ENCODE measurements around the gene CACNB4. TPM values are rescaled to one million over a fixed set of nuclear protein-coding genes. Genes with fewer than 3 reads are reported as not detected.
A peak's percentile ranks its signal among the peaks of the same experiment; 100 is the strongest.

The CACNB4 gene
- total and polyA plus RNA-seq, 8 donors, result 0.34 to 1.3 (median 0.70) TPM

- H3K27me3 ChIP-seq, result no peaks in the 10 kb centered on the region
- H3K9me3 ChIP-seq, result no peaks in the 10 kb centered on the region
- H3K36me3 ChIP-seq, result no peaks in the 10 kb centered on the region
- no peaks in the 10 kb centered on the region for H3K4me1 ChIP-seq
- no peak for TF ChIP-seq CTCF (IDR thresholded peaks at IDR 0.05)
- FAIRE-seq, result no peak
- WGBS, 2 donors, result 65 to 66% methylated on average over 5 of the region's 5 CpGs
- peak overlapping the region in 1 of 4 donors; percentile 30 for H3K27ac ChIP-seq
- peak in 1 of 6 donors; percentile 17 for DNase-seq
- peak overlapping the region in 2 of 4 donors; percentile 3 to 12 for H3K4me3 ChIP-seq
- intact Hi-C loops (cut with DNase I), result no loop called here
- ATAC-seq, result peak; percentile 63 to 82 (median 70)
These were observed 151.1 kb downstream of the CACNB4 start for GRCh38 chr2:151947813-151948165.

- no peak for FAIRE-seq
- Histone ChIP-seq H3K4me3 (peak overlapping the region in 2 of 4 donors; percentile 3 to 12), H3K4me1 (no peaks in the 10 kb centered on the region), H3K27ac (peak overlapping the region in 1 of 4 donors; percentile 30), H3K36me3 (no peaks in the 10 kb centered on the region), H3K9me3 (no peaks in the 10 kb centered on the region), H3K27me3 (no peaks in the 10 kb centered on the region)
- WGBS, 2 donors, result 24 to 25% methylated on average over 15 of the region's 15 CpGs
- peak; percentile 21 to 55 (median 33) for TF ChIP-seq CTCF (IDR thresholded peaks at IDR 0.05)
- DNase-seq, result peak in 3 of 6 donors; percentile 13 to 22 (median 17)
- intact Hi-C loops (cut with DNase I), result no loop called here
- peak; percentile 80 to 88 (median 85) for ATAC-seq
These were observed 151.7 kb downstream of the CACNB4 start for GRCh38 chr2:151946899-151947812.

- Histone ChIP-seq H3K27me3 (no peaks in the 10 kb centered on the region), H3K9me3 (no peaks in the 10 kb centered on the region), H3K36me3 (no peaks in the 10 kb centered on the region), H3K4me1 (no peaks in the 10 kb centered on the region), H3K27ac (no peak overlapping the region), H3K4me3 (no peak overlapping the region)
- TF ChIP-seq CTCF (IDR thresholded peaks at IDR 0.05), result no peak
- ATAC-seq, result no peak
- FAIRE-seq, result no peak
- 69 to 72% methylated on average over 6 of the region's 6 CpGs for WGBS, 2 donors
- DNase-seq, result no peak
- intact Hi-C loops (cut with DNase I), result no loop called here
These were observed 152.5 kb downstream of the CACNB4 start for GRCh38 chr2:151946250-151946884.

- no peaks in the 10 kb centered on the region for H3K36me3 ChIP-seq
- FAIRE-seq, result no peak
- no peaks in the 10 kb centered on the region for H3K27me3 ChIP-seq
- no peak for ATAC-seq
- H3K27ac ChIP-seq, result no peak overlapping the region
- TF ChIP-seq CTCF (IDR thresholded peaks at IDR 0.05), result no peak
- H3K4me1 ChIP-seq, result no peaks in the 10 kb centered on the region
- H3K9me3 ChIP-seq, result no peaks in the 10 kb centered on the region
- DNase-seq, result no peak
- 94 to 98% methylated on average over 7 of the region's 7 CpGs for WGBS, 2 donors
- intact Hi-C loops (cut with DNase I), result no loop called here
- H3K4me3 ChIP-seq, result no peak overlapping the region
These were observed 153.2 kb downstream of the CACNB4 start for GRCh38 chr2:151945602-151946001.

Measured in pancreas (tissue), 10 donors.